ENCODE data around the gene TRAP1.

Gene TRAP1

DNA sequence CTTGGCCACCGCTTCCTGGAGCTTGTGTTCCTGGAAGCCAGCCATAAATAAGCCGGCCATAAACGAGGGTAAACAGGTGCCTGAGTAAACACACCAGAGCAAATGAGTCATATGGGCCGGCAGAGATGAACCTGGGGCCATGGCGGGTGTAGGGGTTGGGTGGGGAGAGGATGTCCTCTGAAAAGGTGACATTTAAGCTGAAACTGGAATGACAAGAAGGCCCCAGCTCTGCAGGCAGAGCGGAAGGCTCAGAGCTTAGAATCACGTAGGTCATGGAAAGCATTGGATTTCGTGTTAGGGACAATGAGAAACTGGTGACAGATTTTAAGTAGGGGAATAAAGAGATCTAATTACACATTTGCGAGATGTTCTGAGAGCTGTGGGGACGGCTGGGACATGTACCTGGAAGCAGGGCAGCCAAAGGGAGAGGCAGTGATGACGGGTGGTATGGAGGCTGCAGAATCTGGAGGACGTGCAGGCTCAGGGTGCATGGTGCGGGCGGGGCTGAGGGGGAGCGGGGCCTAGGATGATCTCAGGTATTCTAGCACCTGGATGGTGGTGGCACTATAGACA is 70.9 kb downstream of the TRAP1 start:
- DNase-seq = no peak

GRCh38 chr16:3645504-3646347 is 71.6 kb downstream of the TRAP1 start:
- DNase-seq = no peak

DNA sequence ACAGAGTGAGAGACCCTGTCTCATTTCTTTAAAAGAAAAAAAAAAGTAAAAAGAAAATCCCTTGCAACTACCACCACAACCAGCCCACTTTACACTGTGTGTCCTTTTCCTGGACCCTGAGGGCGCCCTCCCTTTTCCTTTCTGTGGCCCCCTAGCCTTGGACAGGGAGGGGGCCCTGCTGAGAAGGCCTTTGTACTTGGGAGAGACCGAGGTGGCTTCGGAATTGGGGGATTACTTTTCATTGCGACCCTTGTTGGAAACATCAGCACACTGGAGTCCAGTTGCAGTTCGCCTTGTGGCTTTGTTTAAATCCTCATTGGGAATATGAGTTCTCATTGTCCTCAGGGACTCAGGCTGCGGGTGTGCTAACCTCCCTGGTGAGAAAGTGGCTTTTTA is 72.2 kb downstream of the TRAP1 start:
- no peak for DNase-seq

GRCh38 chr16:3643095-3643730 is 74.1 kb downstream of the TRAP1 start:
- DNase-seq = no peak

DNA sequence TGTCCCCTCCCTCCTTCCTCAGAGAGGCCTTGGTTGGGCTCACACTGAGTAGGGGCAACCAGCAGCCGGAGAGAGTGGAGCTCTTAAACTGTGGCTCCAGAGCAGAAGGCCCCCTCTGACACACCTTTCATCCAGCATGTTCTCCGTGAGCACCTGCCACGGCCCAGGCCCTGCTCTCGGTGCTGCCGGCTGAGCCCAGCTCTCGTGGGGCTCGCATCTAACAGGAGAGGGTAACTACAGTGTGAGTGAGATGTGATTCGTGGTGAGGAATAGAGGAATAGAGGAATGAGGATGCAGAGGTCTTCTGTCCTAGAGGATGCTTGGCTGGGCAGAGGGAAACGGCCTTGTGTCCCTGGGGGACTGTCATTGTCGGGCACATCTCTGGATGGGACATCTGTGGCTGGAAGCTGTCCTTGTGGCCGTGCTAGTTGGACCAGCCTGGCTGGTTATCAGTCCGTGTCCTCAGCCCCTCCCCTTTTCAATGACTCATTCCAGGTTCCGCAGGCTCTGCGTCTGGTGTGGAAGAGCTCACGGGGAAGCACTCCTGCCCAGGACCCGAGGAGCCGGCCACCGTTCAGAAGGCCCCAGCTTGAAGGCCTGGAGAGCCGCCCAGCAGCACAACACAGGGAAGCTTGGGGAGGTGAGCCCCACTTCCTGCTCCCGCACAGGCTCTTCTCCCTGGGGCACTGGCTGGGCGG is 74.8 kb downstream of the TRAP1 start:
- DNase-seq = no peak

DNA sequence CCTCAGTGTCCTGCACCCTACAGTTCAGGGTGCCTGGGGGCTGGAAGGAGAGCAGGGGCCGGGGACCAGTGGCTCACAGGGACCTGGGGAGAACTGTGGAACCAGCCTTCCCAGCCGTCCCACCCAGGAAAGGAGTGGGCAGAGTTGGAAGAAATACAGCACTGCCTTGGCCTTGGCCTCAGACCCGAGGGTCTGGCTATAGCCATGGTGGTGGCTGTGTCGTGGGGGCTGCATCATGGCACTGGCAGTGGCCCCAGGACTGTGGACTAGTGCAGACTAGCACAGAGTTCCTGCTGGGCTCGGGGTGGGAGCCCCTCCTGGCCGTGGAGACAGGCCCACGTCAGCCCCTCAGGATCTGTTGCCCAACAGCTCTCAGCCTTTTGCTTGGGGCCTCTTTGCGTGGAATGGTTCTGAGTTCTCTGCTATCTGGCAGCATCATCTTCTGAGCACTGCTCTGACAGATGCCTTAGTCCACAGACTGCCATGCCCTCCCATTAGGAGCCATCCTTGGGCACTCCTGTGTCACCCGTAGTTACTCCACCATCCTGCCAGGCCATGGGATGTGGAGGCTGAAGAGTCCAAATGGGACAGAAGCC is 75.4 kb downstream of the TRAP1 start:
- no peak for DNase-seq

GRCh38 chr16:3640632-3641501 is 76.5 kb downstream of the TRAP1 start:
- no peak for DNase-seq

GRCh38 chr16:3640207-3640606 is 77.1 kb downstream of the TRAP1 start:
- no peak for DNase-seq

- DNase-seq = no peak
Observed at GRCh38 chr16:3638916-3639644, 78.2 kb downstream of the TRAP1 start.

GRCh38 chr16:3637371-3637923 is 79.9 kb downstream of the TRAP1 start:
- DNase-seq = peak; percentile 61 to 75 (median 69)

- peak in 2 of 4 experiments; percentile 64 to 66 for DNase-seq
Observed at GRCh38 chr16:3625911-3626732, 91.2 kb downstream of the TRAP1 start.

GRCh38 chr16:3625331-3625730 is 92.0 kb downstream of the TRAP1 start:
- no peak for DNase-seq

DNA sequence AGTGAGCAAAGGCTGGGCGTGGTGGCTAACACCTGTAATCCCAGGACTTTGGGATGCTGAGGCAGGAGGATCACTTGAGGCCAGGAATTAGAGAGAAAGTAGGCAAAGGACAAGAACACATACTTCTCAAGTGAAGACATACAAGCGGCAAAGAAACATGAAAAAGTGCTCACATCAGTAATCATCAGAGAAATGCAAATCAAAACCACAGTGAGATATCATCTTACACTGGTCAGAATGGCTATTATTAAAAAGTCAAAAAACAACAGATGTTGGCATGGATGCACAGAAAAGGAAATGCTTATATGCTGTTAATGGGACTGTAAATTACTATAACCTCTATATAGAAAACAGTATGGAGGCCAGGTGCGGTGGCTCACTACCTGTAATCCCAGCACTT is 93.7 kb downstream of the TRAP1 start:
- DNase-seq = no peak

DNA sequence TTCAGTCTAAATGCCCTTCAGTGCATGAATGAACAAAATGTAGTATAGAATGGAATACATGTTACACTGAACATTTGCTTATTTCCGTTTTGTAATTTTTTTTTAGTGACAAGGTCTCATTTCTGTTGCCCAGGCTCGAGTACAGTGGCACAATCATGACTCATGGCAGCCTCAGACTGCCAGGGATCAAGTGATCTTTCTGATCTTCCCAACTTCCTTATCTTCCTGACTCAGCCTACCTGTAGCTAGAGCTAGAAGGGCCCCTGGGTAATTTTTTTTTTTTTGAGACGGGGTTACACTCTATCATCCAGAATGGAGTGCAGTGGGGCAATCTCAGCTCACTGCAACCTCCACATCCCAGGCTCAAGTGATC is 98.6 kb downstream of the TRAP1 start:
- peak; percentile 61 to 74 (median 72) for DNase-seq

- DNase-seq = no peak
Observed at GRCh38 chr16:3612510-3613466, 104.5 kb downstream of the TRAP1 start.

DNA sequence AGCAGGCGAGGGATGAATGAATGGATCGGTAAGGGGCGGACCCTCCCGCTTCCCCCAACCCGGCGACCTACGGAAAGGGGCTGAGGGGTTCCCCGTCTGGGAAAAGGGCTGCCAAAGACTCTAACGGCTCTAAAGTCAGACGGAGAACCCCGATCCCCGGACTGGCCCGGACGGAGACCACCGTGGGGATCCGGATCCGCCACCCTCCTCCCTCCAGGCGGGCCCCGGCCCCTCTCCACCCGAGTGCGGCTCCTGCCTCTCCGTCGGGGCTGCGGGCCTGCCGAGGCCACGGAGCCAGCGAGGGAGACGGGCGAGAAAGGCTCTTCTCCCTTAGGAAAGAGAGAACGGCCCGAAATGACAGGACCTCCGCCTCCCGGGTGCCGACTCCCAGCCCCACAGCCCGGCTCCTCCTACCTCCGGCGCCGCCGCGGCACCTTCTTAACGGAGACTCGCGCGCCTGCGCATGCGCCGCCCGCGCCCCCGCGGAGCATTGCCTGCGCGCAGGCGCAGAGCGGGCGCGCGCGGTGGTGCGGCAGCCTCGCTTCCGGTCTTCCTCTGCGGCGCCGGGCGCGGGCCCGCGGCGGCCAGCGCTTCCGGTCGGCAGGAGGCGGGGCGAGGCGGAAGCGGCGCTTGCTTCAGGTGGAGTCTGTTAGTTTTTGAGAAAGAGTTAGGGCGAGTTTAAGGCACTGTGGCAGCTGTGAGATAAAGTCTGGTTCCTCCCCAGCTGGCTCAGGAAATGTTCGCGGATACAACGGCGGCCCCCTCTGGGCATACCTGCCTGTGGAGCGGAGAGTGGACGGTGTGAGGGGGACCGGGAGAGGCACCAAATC is 106.0 kb downstream of the TRAP1 start, which contains the start of gene SLX4:
TSS of gene SLX4 (minus strand) at position 461 of the 830 bp plus-strand sequence. CDS start 2,642 bp downstream, outside the sequence.
- peak; percentile 97 to 100 (median 100) for DNase-seq

DNA sequence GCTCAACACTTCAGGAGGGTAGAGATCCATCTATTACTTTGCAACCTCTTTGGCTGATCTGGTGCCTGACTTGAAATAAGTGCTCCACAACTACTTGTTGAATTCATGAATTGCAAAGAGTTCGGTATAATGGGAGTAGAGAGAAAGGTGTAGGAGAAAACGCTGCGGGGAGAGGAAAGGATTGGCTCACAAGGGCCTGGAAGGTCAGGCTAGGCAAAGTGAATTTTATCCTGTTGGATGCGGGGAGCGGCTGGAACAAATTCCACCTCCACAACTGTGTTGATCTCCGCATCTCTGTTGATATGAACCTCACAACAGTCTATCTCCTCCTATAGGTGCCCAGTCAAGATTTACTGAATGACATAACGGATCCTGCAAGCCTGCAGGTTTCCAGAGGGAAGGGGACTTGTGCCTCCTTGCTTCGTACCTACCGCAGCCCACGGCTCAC is 106.6 kb downstream of the TRAP1 start:
- peak in 2 of 4 experiments; percentile 12 to 36 for DNase-seq
